Esophagus squamous epithelium (tissue), 5 donors: ENCODE data around the gene CTNNA3. TPM values are rescaled to one million over a fixed set of nuclear protein-coding genes. Genes with fewer than 3 reads are reported as not detected.

ENCODE experiments used
- DNase-seq: peaks from one replicate; lab custom pipeline; 2025; lab: John Stamatoyannopoulos, UW
- H3K27ac ChIP-seq, 4 donors: fragments of 200-600 bp; sonication (generic); one replicate each; pipeline ENCODE4 v1.5.1; 2016 to 2019; ENCODE audit warnings: mild to moderate bottlenecking in 1 of 4
- H3K27me3 ChIP-seq, 4 donors: fragments of 200-600 bp; sonication (generic); 1 replicate in 3 of 4; 2 replicates in 1 of 4; pipeline versions ENCODE4 v1.5.1 to v1.6.0; 2017 to 2021; ENCODE audit warnings: antibody characterized with exemption in 1 of 4
- H3K36me3 ChIP-seq, 3 donors: fragments of 200-600 bp; sonication (generic); one replicate each; pipeline ENCODE4 v1.5.1; 2016 to 2019
- H3K4me1 ChIP-seq, 3 donors: fragments of 200-600 bp; sonication (generic); one replicate each; pipeline ENCODE4 v1.5.1; 2017 to 2019
- H3K4me3 ChIP-seq, 4 donors: fragments of 200-600 bp; sonication (generic); 1 replicate in 3 of 4; 2 replicates in 1 of 4; pipeline ENCODE4 v1.5.1; 2016 to 2019; ENCODE audit warnings: mild to moderate bottlenecking in 2 of 4, moderate library complexity in 1 of 4
- H3K9me3 ChIP-seq, 3 donors: fragments of 200-600 bp; sonication (generic); one replicate each; pipeline ENCODE4 v1.5.1; 2016 to 2019
- POLR2A ChIP-seq, 4 donors: fragments of 450-650 bp; IDR thresholded peaks; one replicate each; pipeline ENCODE4 v1.6.1; 2017; ENCODE audit warnings: antibody characterized with exemption in 4 of 4, mild to moderate bottlenecking in 4 of 4, moderate library complexity in 3 of 4
- WGBS, 2 donors: methylation state at CpG; one replicate each; pipeline ENCODE4 v1.1.5; 2018; 5-methylcytosine and 5-hydroxymethylcytosine counted together
- intact Hi-C: fragments of 100-400 bp; cut with DNase I; formaldehyde crosslinking; loops from one replicate; pipeline ENCODE4 v1.15.0; 2022
- total RNA-seq, 4 donors: library from RNA; depleted of rRNA; stranded (reverse); fragments of >200 nt; gene quantifications; one replicate each; pipeline ENCODE4 v1.1.0, GENCODE V29; 2016
- TF ChIP-seq, protein P1 (sequence below), 6 experiments: fragments of 450-650 bp in 4 of 6; fragments of 200-600 bp in 2 of 6; sonication (generic) in 2 of 6; IDR thresholded peaks; one replicate each; pipeline ENCODE4 v1.5.1; 2016 to 2019; ENCODE audit warnings: antibody characterized with exemption in 6 of 6, mild to moderate bottlenecking in 4 of 6, moderate library complexity in 4 of 6
- donor health status: DM: yes; HTN: yes; CAD: no.

CTNNA3 gene
- total RNA-seq, 4 donors from 2014 or later = 0.29 to 1.9 (median 0.61) TPM; not detected in 1

DNA sequence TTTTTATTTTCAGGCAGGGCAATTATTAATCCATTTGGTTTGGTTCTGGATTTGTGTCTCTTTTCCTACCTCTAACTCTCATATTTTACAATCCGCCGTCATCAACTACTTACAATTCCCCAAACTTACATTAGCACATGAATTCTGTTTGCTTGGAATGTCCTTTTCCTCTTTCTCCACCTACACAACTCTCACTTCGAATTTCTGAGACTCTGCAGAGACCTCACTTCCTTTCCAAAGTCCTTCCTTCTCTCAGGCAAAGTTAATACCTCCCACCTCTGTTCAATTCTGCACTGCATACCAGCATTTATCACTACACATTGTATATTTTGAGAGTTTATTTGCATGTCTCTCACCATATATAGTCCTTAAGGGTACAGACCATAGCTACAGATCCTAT lies 892.8 kb downstream of the CTNNA3 start:
- DNase-seq = no peak
- TF ChIP-seq POLR2A (IDR thresholded peaks at IDR 0.05) = no peak
- TF ChIP-seq, protein P1, sequence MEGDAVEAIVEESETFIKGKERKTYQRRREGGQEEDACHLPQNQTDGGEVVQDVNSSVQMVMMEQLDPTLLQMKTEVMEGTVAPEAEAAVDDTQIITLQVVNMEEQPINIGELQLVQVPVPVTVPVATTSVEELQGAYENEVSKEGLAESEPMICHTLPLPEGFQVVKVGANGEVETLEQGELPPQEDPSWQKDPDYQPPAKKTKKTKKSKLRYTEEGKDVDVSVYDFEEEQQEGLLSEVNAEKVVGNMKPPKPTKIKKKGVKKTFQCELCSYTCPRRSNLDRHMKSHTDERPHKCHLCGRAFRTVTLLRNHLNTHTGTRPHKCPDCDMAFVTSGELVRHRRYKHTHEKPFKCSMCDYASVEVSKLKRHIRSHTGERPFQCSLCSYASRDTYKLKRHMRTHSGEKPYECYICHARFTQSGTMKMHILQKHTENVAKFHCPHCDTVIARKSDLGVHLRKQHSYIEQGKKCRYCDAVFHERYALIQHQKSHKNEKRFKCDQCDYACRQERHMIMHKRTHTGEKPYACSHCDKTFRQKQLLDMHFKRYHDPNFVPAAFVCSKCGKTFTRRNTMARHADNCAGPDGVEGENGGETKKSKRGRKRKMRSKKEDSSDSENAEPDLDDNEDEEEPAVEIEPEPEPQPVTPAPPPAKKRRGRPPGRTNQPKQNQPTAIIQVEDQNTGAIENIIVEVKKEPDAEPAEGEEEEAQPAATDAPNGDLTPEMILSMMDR (IDR thresholded peaks at IDR 0.05) = no peak
- H3K4me1 ChIP-seq = no peaks in the 10 kb centered on the region
- no peak overlapping the region for H3K27ac ChIP-seq
- 51 to 57% methylated on average over 3 of the region's 3 CpGs for WGBS, 2 donors
- H3K9me3 ChIP-seq = no peaks in the 10 kb centered on the region
- intact Hi-C loops = no loop called here
- no peak overlapping the region for H3K4me3 ChIP-seq
- H3K27me3 ChIP-seq = no peaks in the 10 kb centered on the region
- H3K36me3 ChIP-seq = no peaks in the 10 kb centered on the region

DNA sequence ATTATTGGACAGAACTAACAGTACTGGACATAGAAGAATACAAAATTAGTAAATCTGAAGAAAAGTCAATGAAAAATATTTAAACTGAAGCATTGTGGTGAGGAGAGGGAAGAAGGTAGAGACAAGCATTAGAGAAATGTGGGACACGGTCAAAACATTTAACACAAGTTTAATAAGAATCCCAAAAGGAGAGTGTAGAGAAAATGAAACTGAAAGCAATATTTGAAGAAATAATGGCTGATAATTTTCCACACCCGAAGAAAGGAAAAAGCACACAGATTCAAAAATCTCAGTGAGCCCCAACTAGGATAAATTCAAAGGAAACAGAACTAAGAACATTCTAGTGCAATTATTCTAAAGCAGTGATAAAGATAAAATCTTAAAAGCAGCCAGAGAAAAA lies 896.5 kb downstream of the CTNNA3 start:
- H3K36me3 ChIP-seq = no peaks in the 10 kb centered on the region
- intact Hi-C loops = no loop called here
- H3K27me3 ChIP-seq = no peaks in the 10 kb centered on the region
- TF ChIP-seq, protein P1 (IDR thresholded peaks at IDR 0.05) = no peak
- no peak for TF ChIP-seq POLR2A (IDR thresholded peaks at IDR 0.05)
- WGBS, 2 donors = 49 to 67% methylated on average over 2 of the region's 2 CpGs
- peak overlapping the region in 1 of 4 donors; percentile 24 for H3K4me3 ChIP-seq
- no peak overlapping the region for H3K27ac ChIP-seq
- no peak for DNase-seq
- H3K9me3 ChIP-seq = no peaks in the 10 kb centered on the region
- H3K4me1 ChIP-seq = no peaks in the 10 kb centered on the region

DNA sequence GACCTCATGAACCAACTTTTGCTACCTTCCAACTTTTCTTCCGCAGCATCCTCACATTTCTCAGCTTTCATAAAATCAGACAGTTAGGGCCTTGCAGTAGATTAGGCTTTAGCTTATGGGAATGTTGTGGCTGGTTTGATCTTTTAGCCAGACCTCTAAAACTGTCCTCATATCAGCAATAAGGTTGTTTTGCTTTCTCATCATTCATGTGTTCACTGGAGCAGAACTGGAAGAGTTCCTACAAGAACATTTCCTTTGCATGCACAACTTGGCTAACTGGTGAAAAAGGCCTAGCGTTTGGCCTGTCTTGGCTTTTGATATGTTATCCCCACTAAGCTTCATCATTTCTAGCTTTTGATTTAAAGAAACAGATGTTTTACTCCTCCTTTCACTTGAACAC lies 900.1 kb downstream of the CTNNA3 start:
- TF ChIP-seq, protein P1 (IDR thresholded peaks at IDR 0.05) = no peak
- TF ChIP-seq POLR2A (IDR thresholded peaks at IDR 0.05) = no peak
- no peak for DNase-seq
- WGBS, 2 donors = 54 to 76% methylated on average over 2 of the region's 2 CpGs
- Histone ChIP-seq H3K27me3 (no peaks in the 10 kb centered on the region), H3K4me3 (no peak overlapping the region), H3K4me1 (no peaks in the 10 kb centered on the region), H3K27ac (no peak overlapping the region), H3K9me3 (no peaks in the 10 kb centered on the region), H3K36me3 (no peaks in the 10 kb centered on the region)
- intact Hi-C loops = no loop called here

DNA sequence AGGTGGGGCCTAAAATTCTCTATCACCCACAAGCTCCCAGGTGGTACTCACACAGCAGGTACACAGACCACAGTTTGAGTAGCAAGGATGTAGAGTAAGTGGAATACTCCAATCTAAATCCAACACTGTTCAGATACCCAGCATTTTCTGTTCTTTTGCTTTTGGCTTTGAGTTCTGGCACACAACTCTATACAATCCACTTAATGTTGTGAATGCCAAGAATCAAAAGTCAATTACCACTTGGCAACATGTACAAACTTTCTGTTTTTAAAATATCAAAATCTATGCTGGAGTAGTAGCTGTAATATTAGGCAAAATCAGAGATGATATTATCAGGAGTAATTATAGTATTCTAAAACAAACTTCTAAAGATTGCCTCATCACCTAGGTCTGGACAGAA lies 903.6 kb downstream of the CTNNA3 start:
- intact Hi-C loops = no loop called here
- TF ChIP-seq, protein P1 (IDR thresholded peaks at IDR 0.05) = no peak
- no peak for TF ChIP-seq POLR2A (IDR thresholded peaks at IDR 0.05)
- no peaks in the 10 kb centered on the region for H3K4me1 ChIP-seq
- no peak overlapping the region for H3K4me3 ChIP-seq
- DNase-seq = no peak
- H3K27ac ChIP-seq = no peak overlapping the region
- H3K27me3 ChIP-seq = no peaks in the 10 kb centered on the region
- no peaks in the 10 kb centered on the region for H3K9me3 ChIP-seq
- H3K36me3 ChIP-seq = no peaks in the 10 kb centered on the region

DNA sequence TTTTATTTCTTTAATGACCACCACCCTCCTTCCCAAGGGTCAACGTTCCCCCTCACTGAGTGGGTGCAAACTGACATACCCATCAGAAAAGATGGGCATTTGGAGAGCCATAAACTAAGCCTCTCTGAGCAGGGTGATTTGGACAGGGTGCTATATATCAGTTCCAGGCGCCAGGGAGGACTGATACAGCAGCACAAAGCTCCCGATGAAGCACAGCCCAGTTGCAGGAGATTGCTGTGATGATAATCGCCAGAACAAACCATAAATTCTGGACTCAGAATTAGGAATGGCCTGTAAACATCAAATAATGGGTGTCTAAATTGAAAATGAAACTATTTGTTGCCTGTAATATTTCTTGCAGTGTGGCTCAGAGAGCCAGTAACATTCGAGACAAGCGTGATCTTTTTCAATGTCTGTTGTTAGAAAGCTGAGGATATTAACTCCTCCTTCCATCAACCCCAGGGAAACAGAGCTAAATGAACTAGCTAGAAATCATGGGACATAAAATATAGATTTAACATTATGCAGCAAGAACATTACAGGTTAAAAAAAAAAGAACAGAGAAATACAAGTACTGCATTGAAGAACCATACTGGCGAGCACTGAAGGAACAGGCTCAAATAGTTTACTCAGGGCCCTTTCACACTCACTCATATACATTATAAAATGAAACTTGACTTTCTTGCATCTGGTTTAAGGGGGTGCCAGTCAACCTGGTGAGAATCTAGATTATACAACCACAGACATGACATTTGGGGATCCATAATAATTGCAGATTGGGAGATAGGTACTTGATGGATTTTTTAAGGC lies 907.6 kb downstream of the CTNNA3 start:
- H3K36me3 ChIP-seq = no peaks in the 10 kb centered on the region
- TF ChIP-seq, protein P1 (IDR thresholded peaks at IDR 0.05) = no peak
- TF ChIP-seq POLR2A (IDR thresholded peaks at IDR 0.05) = no peak
- no peak overlapping the region for H3K4me3 ChIP-seq
- no peaks in the 10 kb centered on the region for H3K9me3 ChIP-seq
- no peaks in the 10 kb centered on the region for H3K4me1 ChIP-seq
- 60 to 66% methylated on average over 7 of the region's 7 CpGs for WGBS, 2 donors
- intact Hi-C loops = no loop called here
- no peak overlapping the region for H3K27ac ChIP-seq
- no peaks in the 10 kb centered on the region for H3K27me3 ChIP-seq
- no peak for DNase-seq
